CD4-positive, alpha-beta T cell treated with Interleukin-15 for 4 hours (primary cell): Measurements from ENCODE around the gene TMEFF2.
"Not testable (repeated sequence)": the region's sequence is repeated elsewhere in the genome, so short reads cannot be mapped to it uniquely, and the experiment has no call there.

ENCODE experiments used
- DNase-seq: peaks from one replicate; pipeline ENCODE4 v3.0.0-alpha.2; 2020; ENCODE audit warnings: low spot score

Gene TMEFF2

GRCh38 chr2:192184349-192184748 lies 10.4 kb downstream of the TMEFF2 start:
- DNase-seq = no peak

GRCh38 chr2:192183296-192183695 lies 11.4 kb downstream of the TMEFF2 start:
- DNase-seq = no peak

GRCh38 chr2:192166946-192167345 lies 27.8 kb downstream of the TMEFF2 start:
- no peak for DNase-seq

GRCh38 chr2:192165842-192166241 lies 28.9 kb downstream of the TMEFF2 start:
- DNase-seq = no peak

GRCh38 chr2:192162392-192163042 lies 32.2 kb downstream of the TMEFF2 start:
- peak; percentile 71 for DNase-seq

GRCh38 chr2:192161656-192162290 lies 33.0 kb downstream of the TMEFF2 start:
- no peak for DNase-seq

- DNase-seq = no peak
These were observed 35.0 kb downstream of the TMEFF2 start for GRCh38 chr2:192159736-192160135.

GRCh38 chr2:192159208-192159607 lies 35.5 kb downstream of the TMEFF2 start:
- no peak for DNase-seq

- DNase-seq = no peak
These were observed 37.0 kb downstream of the TMEFF2 start for GRCh38 chr2:192157776-192158175.

- no peak for DNase-seq
These were observed 39.1 kb downstream of the TMEFF2 start for GRCh38 chr2:192155511-192156118.

GRCh38 chr2:192153561-192153960 lies 41.2 kb downstream of the TMEFF2 start:
- no peak for DNase-seq

- no peak for DNase-seq
These were observed 42.9 kb downstream of the TMEFF2 start for GRCh38 chr2:192151853-192152252.

GRCh38 chr2:192150166-192150565 lies 44.6 kb downstream of the TMEFF2 start:
- DNase-seq = no peak

- DNase-seq = no peak
These were observed 46.0 kb downstream of the TMEFF2 start for GRCh38 chr2:192148620-192149321.

- no peak for DNase-seq
These were observed 46.5 kb downstream of the TMEFF2 start for GRCh38 chr2:192148241-192148619.

GRCh38 chr2:192146069-192147015 lies 48.4 kb downstream of the TMEFF2 start:
- DNase-seq = no peak

GRCh38 chr2:192145496-192145895 lies 49.2 kb downstream of the TMEFF2 start:
- no peak for DNase-seq

GRCh38 chr2:192140236-192140839 lies 54.4 kb downstream of the TMEFF2 start:
- DNase-seq = no peak

- DNase-seq = no peak
These were observed 54.9 kb downstream of the TMEFF2 start for GRCh38 chr2:192139813-192140212.

- no peak for DNase-seq
These were observed 57.3 kb downstream of the TMEFF2 start for GRCh38 chr2:192137451-192137850.

GRCh38 chr2:192132604-192133003 lies 62.1 kb downstream of the TMEFF2 start:
- DNase-seq = not testable (repeated sequence)
